SHP77 treated with DMSO at 0.1 percent for 48 hours (cell line): ENCODE measurements around the gene FCGR3B.
"Not testable (repeated sequence)": the region's sequence is repeated elsewhere in the genome, so short reads cannot be mapped to it uniquely, and the experiment has no call there.

ENCODE experiments used
- DNase-seq: peaks from one replicate; lab custom pipeline; 2025; lab: John Stamatoyannopoulos, UW

FCGR3B gene

GRCh38 chr1:161631076-161631475, at the start of gene FCGR3B:
FCGR3B (minus strand) TSS chr1:161631176; CDS start chr1:161631094, 82 bp downstream.
- DNase-seq, result no peak

GRCh38 chr1:161678500-161678899, 47.5 kb upstream of the FCGR3B start:
- DNase-seq, result no peak

- DNase-seq, result no peak
Measured at GRCh38 chr1:161676958-161677689, 46.1 kb upstream of the FCGR3B start.

GRCh38 chr1:161676441-161676840, 45.5 kb upstream of the FCGR3B start:
- DNase-seq, result no peak

GRCh38 chr1:161674908-161675307, 43.9 kb upstream of the FCGR3B start:
- DNase-seq, result not testable (repeated sequence)

- DNase-seq, result not testable (repeated sequence)
Measured at GRCh38 chr1:161674447-161674846, 43.5 kb upstream of the FCGR3B start.

GRCh38 chr1:161673437-161673836, 42.5 kb upstream of the FCGR3B start:
- DNase-seq, result not testable (repeated sequence)

GRCh38 chr1:161671045-161672020, 40.4 kb upstream of the FCGR3B start:
- DNase-seq, result not testable (repeated sequence)

- not testable (repeated sequence) for DNase-seq
Measured at GRCh38 chr1:161664689-161665088, 33.7 kb upstream of the FCGR3B start.

GRCh38 chr1:161663569-161663968, 32.6 kb upstream of the FCGR3B start:
- DNase-seq, result not testable (repeated sequence)

GRCh38 chr1:161662684-161663339, 31.8 kb upstream of the FCGR3B start, which contains the start of gene FCGR2B:
FCGR2B (plus strand) TSS chr1:161663143; CDS start chr1:161663242, 99 bp downstream.
- DNase-seq, result not testable (repeated sequence)

- DNase-seq, result not testable (repeated sequence)
Measured at GRCh38 chr1:161661660-161662311, 30.8 kb upstream of the FCGR3B start.

- not testable (repeated sequence) for DNase-seq
Measured at GRCh38 chr1:161658524-161658923, 27.5 kb upstream of the FCGR3B start.

- not testable (repeated sequence) for DNase-seq
Measured at GRCh38 chr1:161653971-161654370, 23.0 kb upstream of the FCGR3B start.

GRCh38 chr1:161653541-161653940, 22.6 kb upstream of the FCGR3B start:
- DNase-seq, result not testable (repeated sequence)

GRCh38 chr1:161647507-161648360, 16.8 kb upstream of the FCGR3B start:
- DNase-seq, result not testable (repeated sequence)

- DNase-seq, result not testable (repeated sequence)
Measured at GRCh38 chr1:161644855-161645254, 13.9 kb upstream of the FCGR3B start.

GRCh38 chr1:161643481-161644208, 12.7 kb upstream of the FCGR3B start:
- not testable (repeated sequence) for DNase-seq

GRCh38 chr1:161642697-161643096, 11.7 kb upstream of the FCGR3B start:
- not testable (repeated sequence) for DNase-seq

GRCh38 chr1:161639203-161639602, 8.2 kb upstream of the FCGR3B start:
- DNase-seq, result not testable (repeated sequence)
